T-helper 1 cell treated with Interleukin-12 subunit alpha and Interleukin-12 subunit beta and Interleukin-4 antibody, amounts not matched to agents 30 ng/mL and 1 ng/mL, for 36 hours (primary cell): ENCODE data around the gene DNA2. TPM values are rescaled to one million over a fixed set of nuclear protein-coding genes. Genes with fewer than 3 reads are reported as not detected.

ENCODE experiments used
- intact Hi-C: fragments of 100-400 bp; cut with micrococcal nuclease; formaldehyde crosslinking; loops from one replicate; pipeline ENCODE4 v1.15.1; 2024
- total RNA-seq: library from RNA; stranded (reverse); gene quantifications from 2 replicates; pipeline ENCODE4 v1.2.3, GENCODE V29; 2022

The DNA2 gene
- total RNA-seq, 1 donor from 2014 or later = 38.1 TPM

GRCh38 chr10:68446179-68446578 is 25.6 kb downstream of the DNA2 start:
- intact Hi-C loops = no loop called here

- intact Hi-C loops = no loop called here
Observed at GRCh38 chr10:68442971-68443370, 28.8 kb downstream of the DNA2 start.

GRCh38 chr10:68440898-68441297 is 30.9 kb downstream of the DNA2 start:
- intact Hi-C loops = no loop called here

- intact Hi-C loops = no loop called here
Observed at GRCh38 chr10:68435803-68436202, 36.0 kb downstream of the DNA2 start.

- intact Hi-C loops = no loop called here
Observed at GRCh38 chr10:68434657-68435056, 37.1 kb downstream of the DNA2 start.

GRCh38 chr10:68428396-68429104 is 43.2 kb downstream of the DNA2 start:
- intact Hi-C loops = no loop called here

GRCh38 chr10:68424454-68425014 is 47.2 kb downstream of the DNA2 start:
- intact Hi-C loops = no loop called here

- intact Hi-C loops = no loop called here
Observed at GRCh38 chr10:68423522-68423921, 48.3 kb downstream of the DNA2 start.

GRCh38 chr10:68419376-68419775 is 52.4 kb downstream of the DNA2 start:
- intact Hi-C loops = no loop called here

GRCh38 chr10:68408898-68409518 is 62.8 kb downstream of the DNA2 start:
- intact Hi-C loops = loop anchor here (5.0 to 10.0 kb wide), 3 partner anchors 62 to 334 kb away; partner anchors contain the start of genes DNA2 and HERC4

GRCh38 chr10:68406815-68407548 is 64.8 kb downstream of the DNA2 start, which contains the start of gene RUFY2:
Gene RUFY2 (minus strand): TSS chr10:68407277. CDS start chr10:68407189, 88 bp downstream.
- intact Hi-C loops = loop anchor here (1.0 to 10.0 kb wide), 8 partner anchors 60 to 523 kb away; partner anchors contain the start of genes CCAR1, DNA2, HERC4 and SIRT1

- intact Hi-C loops = loop anchor here (1.0 to 10.0 kb wide), 4 partner anchors 59 to 331 kb away; partner anchors contain the start of genes DNA2 and HERC4
Observed at GRCh38 chr10:68406111-68406814, 65.5 kb downstream of the DNA2 start.

- intact Hi-C loops = loop anchor here (10.0 kb wide), 1 partner anchor 329 kb away; the partner anchor contains the start of gene HERC4
Observed at GRCh38 chr10:68403701-68404100, 68.1 kb downstream of the DNA2 start.

- intact Hi-C loops = loop anchor here (10.0 kb wide), 1 partner anchor 327 kb away; the partner anchor contains the start of gene HERC4
Observed at GRCh38 chr10:68402276-68402675, 69.5 kb downstream of the DNA2 start.

GRCh38 chr10:68397005-68397404 is 74.8 kb downstream of the DNA2 start:
- intact Hi-C loops = no loop called here

GRCh38 chr10:68385740-68386139 is 86.0 kb downstream of the DNA2 start:
- intact Hi-C loops = no loop called here

- intact Hi-C loops = no loop called here
Observed at GRCh38 chr10:68371604-68372003, 100.2 kb downstream of the DNA2 start.

- intact Hi-C loops = no loop called here
Observed at GRCh38 chr10:68367121-68367520, 104.7 kb downstream of the DNA2 start.

GRCh38 chr10:68366600-68366999 is 105.2 kb downstream of the DNA2 start:
- intact Hi-C loops = no loop called here

- intact Hi-C loops = no loop called here
Observed at GRCh38 chr10:68365611-68366010, 106.2 kb downstream of the DNA2 start.
